Stimulated activated CD4-positive, alpha-beta T cell treated with anti-CD3 and anti-CD28 coated beads, Interleukin-1b, Interleukin-23, amount 100 ng/mL, for 48 hours (primary cell): ENCODE data around the gene PTPN5.
"Not testable (repeated sequence)": the region's sequence is repeated elsewhere in the genome, so short reads cannot be mapped to it uniquely, and the experiment has no call there.

Experiments used
- DNase-seq: peaks from one replicate; pipeline ENCODE4 v3.0.0-alpha.2; 2020

Gene PTPN5

GRCh38 chr11:18791207-18791968, at the start of gene PTPN5:
PTPN5 (minus strand) TSS chr11:18791798; CDS start chr11:18771958, 19,840 bp downstream.
- DNase-seq, result no peak

GRCh38 chr11:18836417-18836816, 44.8 kb upstream of the PTPN5 start:
- no peak for DNase-seq

GRCh38 chr11:18834754-18835466, 43.3 kb upstream of the PTPN5 start:
- DNase-seq, result no peak

- DNase-seq, result not testable (repeated sequence)
These were observed 28.6 kb upstream of the PTPN5 start for GRCh38 chr11:18820160-18820559.

GRCh38 chr11:18804199-18804999, 12.8 kb upstream of the PTPN5 start:
- DNase-seq, result no peak

- peak; percentile 25 for DNase-seq
These were observed 11.0 kb upstream of the PTPN5 start for GRCh38 chr11:18802381-18803257.

GRCh38 chr11:18798799-18799469, 7.3 kb upstream of the PTPN5 start:
- DNase-seq, result no peak

- DNase-seq, result no peak
These were observed 3.4 kb upstream of the PTPN5 start for GRCh38 chr11:18794956-18795355.

GRCh38 chr11:18792827-18793226, 1.2 kb upstream of the PTPN5 start:
- DNase-seq, result no peak

GRCh38 chr11:18791969-18792628, 501 bp upstream of the PTPN5 start:
- no peak for DNase-seq

GRCh38 chr11:18790883-18791206, 753 bp downstream of the PTPN5 start:
- DNase-seq, result no peak

GRCh38 chr11:18789942-18790341, 1.7 kb downstream of the PTPN5 start:
- DNase-seq, result no peak

GRCh38 chr11:18785411-18785810, 6.2 kb downstream of the PTPN5 start:
- no peak for DNase-seq

- no peak for DNase-seq
These were observed 10.7 kb downstream of the PTPN5 start for GRCh38 chr11:18780896-18781295.

- no peak for DNase-seq
These were observed 11.3 kb downstream of the PTPN5 start for GRCh38 chr11:18780329-18780728.

- DNase-seq, result no peak
These were observed 13.1 kb downstream of the PTPN5 start for GRCh38 chr11:18778468-18778867.

- DNase-seq, result no peak
These were observed 15.3 kb downstream of the PTPN5 start for GRCh38 chr11:18776324-18776723.

- DNase-seq, result peak; percentile 67
These were observed 15.9 kb downstream of the PTPN5 start for GRCh38 chr11:18775492-18776292.

- no peak for DNase-seq
These were observed 16.8 kb downstream of the PTPN5 start for GRCh38 chr11:18774801-18775200.

- no peak for DNase-seq
These were observed 17.9 kb downstream of the PTPN5 start for GRCh38 chr11:18773681-18774080.

- no peak for DNase-seq
These were observed 18.5 kb downstream of the PTPN5 start for GRCh38 chr11:18773104-18773503.
